ENCODE measurements around the gene NEK7.

Gene NEK7

GRCh38 chr1:198255784-198256183 is 99.0 kb downstream of the NEK7 start:
- DNase-seq (ENCODE audit: extremely low spot score), result no peak
- ChIA-PET CTCF (interaction anchor here (1.1 to 1.9 kb wide), 6 partner anchors 9 to 100 kb away, joined by 3 to 6 read pairs (median 3); no protein-coding TSS in a partner anchor), POLR2A (no interaction called here)
- no peak for TF ChIP-seq CTCF (IDR thresholded peaks at IDR 0.05; ENCODE audit: control extremely low read depth, extremely low read depth, low read depth, missing control alignments)

DNA sequence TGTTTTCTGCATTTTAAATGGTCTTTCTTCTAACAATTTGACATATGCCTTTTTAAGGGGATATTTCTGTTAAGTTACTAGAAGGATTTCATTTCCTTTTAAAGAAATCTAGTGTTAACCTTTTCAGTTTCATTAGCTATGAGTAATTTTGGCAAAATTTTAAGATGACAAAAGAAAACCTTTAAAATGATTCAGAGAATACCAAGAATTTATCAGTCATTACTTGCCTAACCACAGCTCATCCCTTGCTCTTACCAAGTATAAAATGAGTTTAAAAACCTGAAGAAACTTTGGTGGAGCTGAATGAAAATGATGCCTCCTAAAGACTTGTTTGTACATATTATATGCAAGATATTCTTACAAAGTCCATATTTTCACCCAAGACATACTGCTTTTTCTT is 101.7 kb downstream of the NEK7 start:
- CTCF ChIA-PET, result no interaction called here
- peak; percentile 10 for DNase-seq (ENCODE audit: extremely low spot score)
- no peak for TF ChIP-seq CTCF (IDR thresholded peaks at IDR 0.05; ENCODE audit: control extremely low read depth, extremely low read depth, low read depth, missing control alignments)
- POLR2A ChIA-PET, result no interaction called here

DNA sequence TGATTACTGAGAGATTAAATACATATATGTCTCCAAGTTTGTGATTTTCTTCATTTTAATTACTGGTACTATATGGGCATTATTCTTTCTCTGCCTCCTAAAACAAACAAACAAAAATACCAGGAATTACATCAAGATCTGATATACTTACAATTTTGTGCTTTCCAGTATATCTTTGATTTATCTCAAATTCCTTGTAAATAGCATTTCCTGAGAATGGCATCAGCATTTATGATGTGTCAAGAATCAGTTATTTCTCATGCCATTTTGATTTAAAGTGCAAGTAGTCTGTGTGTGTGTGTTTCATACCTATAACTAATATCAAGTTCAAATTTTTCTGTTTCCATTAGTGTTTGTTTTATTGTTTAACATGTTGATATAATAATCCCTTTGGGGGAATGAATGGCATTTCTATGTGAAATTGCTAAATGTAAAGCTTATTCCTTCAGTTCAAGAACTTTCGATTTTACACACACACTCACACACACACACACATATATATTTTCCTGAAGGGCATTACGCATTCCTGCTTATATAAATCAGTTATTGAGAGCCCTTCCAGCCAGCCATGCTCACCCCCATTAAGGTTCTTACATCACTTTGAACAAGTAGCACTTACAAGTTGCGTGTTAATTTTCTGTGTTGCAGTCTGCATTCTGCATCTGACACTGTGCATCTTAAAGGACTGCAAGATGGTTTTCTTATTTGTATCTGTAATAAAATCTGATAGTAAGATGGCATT is 102.7 kb downstream of the NEK7 start:
- TF ChIP-seq CTCF (IDR thresholded peaks at IDR 0.05; ENCODE audit: control extremely low read depth, extremely low read depth, low read depth, missing control alignments), result no peak
- CTCF ChIA-PET, result no interaction called here
- no peak for DNase-seq (ENCODE audit: extremely low spot score)
- POLR2A ChIA-PET, result no interaction called here

DNA sequence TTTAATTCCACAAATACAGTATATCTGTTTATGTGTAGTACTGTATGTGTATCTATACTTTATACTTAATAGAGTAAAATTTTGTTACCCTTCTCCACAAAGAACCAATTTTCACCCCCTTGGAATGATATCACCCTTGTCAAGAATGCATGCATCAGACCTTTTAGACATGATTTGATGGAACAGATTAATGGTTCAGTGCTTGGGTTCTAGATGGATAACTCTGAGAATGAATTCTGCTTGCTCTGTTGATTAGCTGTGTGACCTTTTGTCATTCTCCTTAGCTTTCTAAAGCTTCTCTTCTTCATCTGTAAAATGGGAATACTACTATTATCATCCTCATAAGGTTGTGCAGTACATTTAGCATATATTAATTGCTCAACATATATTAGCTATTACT is 105.1 kb downstream of the NEK7 start:
- ChIA-PET CTCF (interaction anchor here (1.0 kb wide), 1 partner anchor 74 kb away, joined by 3 read pairs; no protein-coding TSS in a partner anchor), POLR2A (no interaction called here)
- DNase-seq (ENCODE audit: extremely low spot score), result no peak
- no peak for TF ChIP-seq CTCF (IDR thresholded peaks at IDR 0.05; ENCODE audit: control extremely low read depth, extremely low read depth, low read depth, missing control alignments)

DNA sequence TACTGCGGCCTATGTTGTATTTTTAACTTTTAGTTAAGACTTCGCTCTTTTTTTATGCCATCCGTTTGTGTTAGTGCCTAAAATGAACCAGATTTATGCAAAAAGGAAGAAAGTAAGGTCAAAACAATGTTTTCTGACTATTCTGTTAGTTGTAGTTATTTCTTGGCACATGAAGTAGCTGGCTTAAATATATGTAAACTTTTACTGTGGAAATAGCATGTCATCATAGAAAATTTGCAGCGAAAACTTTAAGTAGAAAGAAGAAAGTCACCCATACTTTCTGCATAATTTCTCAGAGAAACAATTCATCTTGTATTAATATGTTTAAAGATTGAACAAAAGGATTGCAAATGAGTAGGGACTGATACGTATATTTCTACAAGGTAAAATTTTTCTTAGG is 106.4 kb downstream of the NEK7 start:
- TF ChIP-seq CTCF (IDR thresholded peaks at IDR 0.05; ENCODE audit: control extremely low read depth, extremely low read depth, low read depth, missing control alignments), result no peak
- CTCF ChIA-PET, result no interaction called here
- POLR2A ChIA-PET, result no interaction called here
- DNase-seq (ENCODE audit: extremely low spot score), result no peak

GRCh38 chr1:198264282-198264681 is 107.5 kb downstream of the NEK7 start:
- DNase-seq (ENCODE audit: extremely low spot score), result no peak
- TF ChIP-seq CTCF (IDR thresholded peaks at IDR 0.05; ENCODE audit: control extremely low read depth, extremely low read depth, low read depth, missing control alignments), result no peak
- ChIA-PET POLR2A (no interaction called here), CTCF (interaction anchor here (0.8 to 1.3 kb wide), 3 partner anchors 12 to 979 kb away, joined by 3 to 4 read pairs (median 3); no protein-coding TSS in a partner anchor)

Data from GM10248 (cell line).